HG03342 (cell line): Measurements from ENCODE around the gene CDK7.

Source experiments
- ATAC-seq: cut with Tn5 transposase; IDR thresholded peaks from one replicate; pipeline ENCODE4 v1.9.1; 2021; ENCODE audit warnings: mild to moderate bottlenecking, moderate library complexity; ENCODE audit not compliant: unreplicated experiment

Gene CDK7

DNA sequence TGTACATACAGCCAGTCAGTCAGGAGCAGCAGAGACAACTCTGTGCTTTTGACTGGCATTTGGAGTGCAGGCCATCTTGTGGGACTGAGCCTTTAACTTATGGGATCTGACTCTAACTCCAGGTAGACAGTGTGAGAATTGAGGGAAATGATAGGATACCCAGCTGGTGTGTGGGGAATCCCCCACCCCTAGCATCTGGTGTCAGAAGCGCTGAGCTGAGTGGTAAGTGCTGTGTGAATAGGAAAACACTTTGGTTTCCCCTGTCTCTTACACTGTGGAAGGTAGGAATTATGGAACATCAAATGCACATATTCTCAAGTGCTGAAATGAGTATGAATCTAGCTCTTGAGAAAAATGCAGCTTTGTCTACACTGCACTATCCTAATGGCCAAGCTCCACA is 54.0 kb downstream of the CDK7 start:
- ATAC-seq: no peak

DNA sequence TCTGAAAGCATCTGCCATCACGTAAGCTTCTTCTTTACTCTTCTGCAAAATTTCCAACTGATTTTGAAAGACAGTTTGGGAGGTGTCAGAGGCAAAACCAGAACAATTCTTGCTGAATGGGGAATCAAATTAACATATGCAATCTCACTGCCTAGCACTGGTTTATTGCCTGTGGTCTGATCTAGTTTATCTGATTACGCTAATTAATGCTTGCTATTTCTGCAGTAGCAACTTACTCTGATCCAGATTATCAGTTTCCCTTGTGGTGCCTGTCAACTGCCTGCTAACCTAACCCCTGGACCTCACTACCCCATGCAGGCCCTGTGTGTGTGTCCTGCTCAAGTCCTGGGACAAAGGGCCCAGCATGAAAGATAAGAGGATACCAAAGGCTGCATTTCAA is 57.6 kb downstream of the CDK7 start:
- ATAC-seq: no peak

DNA sequence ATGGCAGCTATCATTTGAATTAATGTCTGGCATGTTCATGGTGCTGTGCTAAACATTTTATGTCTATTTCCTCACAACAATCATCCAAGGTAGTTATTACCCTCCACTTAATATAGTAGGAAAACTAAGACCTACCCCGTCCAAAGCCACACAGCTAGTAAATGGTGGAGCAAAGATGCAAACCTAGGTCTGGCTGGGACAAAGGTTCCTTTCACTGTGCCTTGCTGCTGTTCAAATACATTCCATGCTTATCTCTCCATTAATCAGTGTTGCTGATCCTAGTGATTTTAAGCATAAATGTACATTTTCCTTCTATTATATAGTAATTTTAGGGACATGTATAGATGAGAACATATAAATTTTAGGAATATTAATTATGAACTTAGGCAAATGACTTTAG is 59.2 kb downstream of the CDK7 start:
- ATAC-seq: no peak

DNA sequence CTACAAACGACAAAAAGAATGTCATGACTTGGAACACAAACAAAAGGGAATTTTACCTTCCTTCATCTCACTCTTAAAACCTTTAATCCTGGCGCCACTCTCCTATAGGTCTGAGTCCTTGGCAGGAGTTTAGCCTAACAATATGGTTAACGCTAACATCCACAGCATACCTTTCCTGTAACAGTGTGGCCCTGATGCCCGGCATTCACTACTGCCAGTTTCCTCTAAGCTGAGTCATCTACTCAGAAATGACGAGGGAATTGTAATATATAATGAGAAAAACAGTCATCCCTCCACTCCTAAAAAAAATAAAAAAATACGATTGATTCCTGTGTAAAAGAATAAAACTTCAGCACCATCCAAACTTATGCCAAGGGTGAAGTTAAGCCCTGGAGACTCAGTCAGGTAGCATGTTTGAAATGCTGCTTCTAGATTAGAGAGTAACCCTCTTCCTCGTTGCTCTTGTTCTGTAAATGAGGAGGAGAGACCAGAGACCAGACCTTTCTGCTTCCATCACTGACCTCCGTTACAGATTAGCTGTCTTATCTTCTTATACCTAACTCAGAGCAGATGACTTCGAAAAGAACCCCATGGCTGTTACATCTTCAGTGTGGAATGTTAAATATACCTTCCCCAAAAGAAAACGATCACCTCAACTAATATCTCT is 60.5 kb downstream of the CDK7 start:
- ATAC-seq: no peak

DNA sequence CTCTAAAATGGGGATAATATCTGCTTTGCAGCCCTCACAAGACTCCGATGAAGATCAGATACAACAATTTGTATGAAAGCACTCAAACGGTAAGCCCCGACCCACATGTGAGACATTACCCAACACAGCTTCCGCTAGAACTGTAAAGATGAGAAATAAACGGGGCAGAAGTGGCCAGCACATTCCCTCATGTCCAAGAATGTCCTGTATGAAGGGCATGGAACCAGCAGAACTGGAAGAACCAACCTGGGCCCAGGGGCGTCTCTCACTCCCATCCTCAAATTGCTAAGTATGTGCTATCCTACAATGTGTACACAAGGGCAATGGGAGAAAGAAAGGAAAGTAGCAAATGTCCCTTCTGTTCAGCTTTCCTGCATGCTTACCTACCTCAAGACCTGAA is 64.9 kb downstream of the CDK7 start:
- ATAC-seq: no peak

DNA sequence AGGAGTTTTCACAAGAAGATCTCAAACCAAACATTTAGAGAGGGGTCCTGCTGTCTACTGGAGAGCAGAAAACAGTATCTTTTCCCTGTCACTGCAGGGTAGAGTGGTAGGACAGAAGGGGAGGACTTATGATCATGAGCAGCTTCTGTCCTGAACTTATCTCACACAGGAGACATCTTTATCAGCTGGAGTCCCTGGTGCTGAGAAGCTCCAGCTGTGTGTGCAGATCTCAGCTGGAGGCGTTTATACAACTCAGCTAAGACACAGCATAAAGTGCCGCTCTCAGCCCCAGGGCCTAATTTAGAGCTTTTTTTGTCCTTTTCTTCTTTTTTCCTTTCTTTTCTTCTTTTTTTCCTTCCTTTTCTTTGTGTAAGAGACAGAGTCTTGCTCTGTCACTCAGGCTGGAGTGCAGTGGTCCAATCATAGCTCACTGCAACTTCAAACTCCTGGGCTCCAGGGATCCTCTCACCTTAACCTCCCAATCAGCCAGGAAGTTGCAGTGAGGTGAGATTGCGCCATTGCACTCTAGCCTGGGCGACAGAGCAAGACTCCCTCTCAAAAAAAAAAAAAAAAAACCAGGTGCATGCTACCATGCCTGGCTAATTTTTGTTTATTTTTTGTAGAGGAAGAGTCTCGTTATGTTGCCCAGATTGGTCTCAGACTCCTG is 66.0 kb downstream of the CDK7 start:
- ATAC-seq: no peak

DNA sequence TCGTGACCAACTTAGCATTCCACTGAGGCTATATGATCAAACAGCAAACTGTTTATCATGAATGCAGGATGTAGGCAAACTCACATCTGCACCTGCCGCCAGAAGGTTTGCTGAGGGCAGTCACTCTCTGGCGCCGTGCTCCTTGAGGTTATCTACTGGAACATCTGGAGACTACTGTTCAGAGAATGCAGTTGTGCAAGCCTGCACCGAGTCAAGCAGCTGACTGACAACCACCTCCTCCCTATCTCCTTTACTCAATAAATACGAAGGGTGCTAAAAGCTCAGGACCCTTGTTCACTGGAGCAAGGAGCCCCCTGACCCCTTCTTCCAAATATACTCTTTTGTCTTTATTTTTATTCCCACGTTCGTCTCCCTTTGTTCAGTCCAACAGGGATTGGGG is 70.8 kb downstream of the CDK7 start:
- ATAC-seq: no peak

DNA sequence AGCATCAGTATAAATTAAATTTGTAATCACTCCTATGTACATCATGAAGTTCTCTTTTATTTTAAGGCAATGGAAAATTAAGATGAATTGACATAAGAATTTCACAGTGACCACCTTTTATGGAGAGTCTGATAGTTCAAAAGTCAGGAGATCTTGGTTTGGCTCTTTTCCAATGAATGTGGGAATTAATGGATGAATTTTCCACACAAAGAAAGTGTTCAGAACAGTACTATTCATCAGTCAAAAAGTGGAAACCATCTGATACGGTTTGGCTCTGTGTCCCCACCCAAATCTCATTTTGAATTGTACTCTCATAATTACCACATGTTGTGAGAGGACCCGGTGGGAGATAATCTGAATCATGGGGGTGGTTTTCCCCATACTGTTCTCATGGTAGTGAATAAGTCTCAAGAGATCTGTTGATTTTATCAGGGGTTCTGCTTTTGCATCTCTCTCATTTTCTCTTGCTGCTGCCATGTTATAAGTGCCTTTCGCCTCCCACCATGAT is 73.4 kb downstream of the CDK7 start:
- ATAC-seq: no peak

DNA sequence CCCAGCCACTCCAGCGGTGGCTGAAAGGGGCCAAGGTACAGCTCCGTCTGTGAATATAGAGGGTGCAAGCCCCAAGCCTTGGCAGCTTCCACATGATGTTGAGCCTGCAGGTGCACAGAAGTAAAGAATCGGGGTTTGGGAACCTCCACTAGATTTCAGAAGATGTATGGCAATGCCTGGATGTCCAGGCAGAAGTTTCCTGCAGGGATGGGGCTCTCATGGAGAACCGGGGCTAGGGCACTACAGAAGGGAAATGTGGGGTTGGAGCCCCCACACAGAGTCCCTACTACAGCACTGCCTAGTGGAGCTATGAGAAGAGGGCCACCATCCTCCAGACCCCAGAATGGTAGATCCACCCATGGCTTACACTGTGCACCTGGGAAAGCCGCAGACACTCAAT is 74.7 kb downstream of the CDK7 start:
- ATAC-seq: no peak

DNA sequence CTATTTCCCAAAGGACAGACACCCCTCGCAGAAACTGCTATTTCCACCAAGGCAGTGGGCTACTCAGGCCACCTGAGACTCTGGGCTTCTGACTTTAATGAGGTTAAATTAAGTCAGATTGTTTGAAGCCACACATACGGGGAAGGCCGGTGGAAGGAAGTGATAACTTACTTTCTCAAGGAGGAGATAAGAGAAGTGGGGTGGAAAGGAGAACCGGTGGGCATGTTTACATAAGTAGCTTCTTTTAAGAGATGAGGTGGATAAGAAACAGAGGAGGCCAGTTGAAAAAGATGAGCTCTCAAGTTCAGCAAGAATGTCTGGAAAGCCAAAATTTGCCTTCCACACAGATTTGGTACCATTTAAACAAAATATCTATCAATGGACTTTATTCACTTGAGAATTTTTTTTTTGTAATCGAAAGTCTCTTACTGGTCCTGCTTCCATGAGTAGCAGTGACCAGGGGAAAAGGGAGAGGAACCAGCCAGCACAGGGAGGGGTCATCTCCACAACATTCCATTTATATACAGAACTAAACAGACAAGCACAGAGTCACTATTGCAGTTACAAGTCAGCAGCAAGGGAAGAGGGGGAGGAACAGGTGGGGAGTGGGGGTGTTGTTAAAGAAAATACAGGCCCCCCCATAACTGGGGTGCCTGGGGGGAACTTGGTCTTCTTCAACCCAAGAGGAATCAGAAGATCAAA is 77.9 kb downstream of the CDK7 start:
- no peak for ATAC-seq

DNA sequence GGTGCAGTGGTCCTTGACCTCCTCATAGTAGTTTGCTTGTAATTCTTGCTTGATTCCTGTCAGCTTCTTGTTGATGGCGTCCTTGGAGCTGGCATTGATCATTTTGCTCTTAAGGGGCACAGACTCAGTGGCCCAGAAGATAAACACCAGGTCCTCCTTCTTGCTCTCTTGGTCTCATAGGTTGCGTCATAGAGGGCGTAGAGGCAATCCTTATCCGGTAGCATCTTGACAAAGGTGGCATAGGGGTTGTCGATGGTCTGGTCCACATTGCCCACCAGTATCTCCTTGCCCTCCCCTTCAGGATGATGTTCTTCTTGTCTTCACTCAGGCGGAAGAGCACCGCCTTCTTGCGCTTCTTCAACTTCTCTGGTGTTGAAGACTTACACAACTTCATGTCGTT is 78.7 kb downstream of the CDK7 start:
- no peak for ATAC-seq

DNA sequence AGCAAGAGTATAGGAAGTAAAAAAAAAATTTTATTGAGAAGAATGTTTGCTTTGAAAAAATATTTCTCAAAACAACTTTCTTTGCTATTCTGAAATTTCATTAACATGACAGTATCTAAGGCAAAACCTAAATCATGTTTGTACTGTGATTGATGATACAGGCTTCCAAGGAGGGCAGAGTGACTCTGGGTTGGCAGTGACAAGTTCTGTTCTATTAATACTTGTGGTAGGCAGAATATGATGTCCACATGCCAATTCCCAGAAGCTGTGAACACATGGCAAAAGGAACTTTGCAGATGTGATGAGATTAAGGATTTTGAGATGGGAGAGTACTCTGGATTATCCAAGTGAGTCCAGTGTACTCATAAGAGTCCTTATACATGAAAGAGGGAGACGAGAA is 81.3 kb downstream of the CDK7 start:
- ATAC-seq: no peak

DNA sequence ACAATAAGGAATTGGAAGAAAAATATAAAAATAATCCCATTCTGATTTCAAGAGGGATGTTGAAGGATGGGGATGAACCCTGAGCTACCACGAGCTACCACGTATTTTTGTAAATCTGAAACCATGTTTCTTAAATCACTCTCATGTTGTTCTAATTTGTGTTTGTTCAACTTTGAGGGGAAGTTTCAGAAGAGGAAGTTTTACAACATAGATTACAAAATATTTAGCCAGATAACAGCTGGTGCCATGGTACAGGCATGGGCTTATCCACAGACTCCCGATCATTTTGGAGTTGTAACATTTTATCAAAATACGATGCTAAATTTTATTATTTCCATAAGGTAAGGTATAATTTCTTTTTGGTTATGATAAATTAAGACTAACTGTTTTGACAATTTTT is 82.7 kb downstream of the CDK7 start:
- no peak for ATAC-seq

DNA sequence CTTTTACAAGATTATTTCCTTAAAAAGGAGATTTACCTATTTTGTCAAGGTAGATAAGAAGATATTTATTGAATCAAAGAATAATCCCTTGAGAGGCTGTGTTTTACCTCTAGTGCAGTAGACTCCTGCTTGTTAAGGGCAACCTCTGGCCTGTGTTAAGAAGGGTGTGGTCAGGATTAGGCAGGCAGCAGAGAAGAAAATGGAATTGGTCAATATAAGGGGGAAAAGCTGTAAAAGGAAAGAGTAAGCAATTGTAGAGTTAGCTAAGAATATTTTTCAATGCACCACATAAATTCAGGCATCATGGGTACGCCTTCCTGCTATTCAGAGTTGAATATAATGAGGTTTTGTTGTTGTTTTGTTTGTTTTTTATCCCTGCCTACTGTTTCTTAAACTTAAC is 91.7 kb downstream of the CDK7 start:
- ATAC-seq: no peak
